SH-SY5Y (cell line): ENCODE results near the gene IL23R.

ENCODE experiments used
- GATA2 ChIP-seq: IDR thresholded peaks from 2 replicates; pipeline ENCODE4 v1.6.1; 2011; ENCODE audit warnings: mild to moderate bottlenecking, low read depth, low read length
- GATA3 ChIP-seq: IDR thresholded peaks from 2 replicates; pipeline ENCODE4 v1.6.1; 2011; ENCODE audit warnings: low read depth, mild to moderate bottlenecking, low read length, moderate library complexity

- TF ChIP-seq GATA2, result no peak
- no peak for TF ChIP-seq GATA3
These were observed 46.9 kb downstream of the IL23R start for GRCh38 chr1:67213164-67213563.
